HEK293T (cell line): ENCODE results near the gene GADD45GIP1.

ENCODE experiments used
- FOXA1 ChIP-seq: fragments of 450-650 bp; IDR thresholded peaks from 2 replicates; pipeline ENCODE4 v1.6.1; 2016; ENCODE audit warnings: mild to moderate bottlenecking
- FOXM1 ChIP-seq: fragments of 450-650 bp; IDR thresholded peaks from 2 replicates; pipeline ENCODE4 v1.6.1; 2017; ENCODE audit warnings: mild to moderate bottlenecking, borderline replicate concordance
- SP1 ChIP-seq: fragments of 450-650 bp; IDR thresholded peaks from 2 replicates; pipeline ENCODE4 v1.6.1; 2017

DNA sequence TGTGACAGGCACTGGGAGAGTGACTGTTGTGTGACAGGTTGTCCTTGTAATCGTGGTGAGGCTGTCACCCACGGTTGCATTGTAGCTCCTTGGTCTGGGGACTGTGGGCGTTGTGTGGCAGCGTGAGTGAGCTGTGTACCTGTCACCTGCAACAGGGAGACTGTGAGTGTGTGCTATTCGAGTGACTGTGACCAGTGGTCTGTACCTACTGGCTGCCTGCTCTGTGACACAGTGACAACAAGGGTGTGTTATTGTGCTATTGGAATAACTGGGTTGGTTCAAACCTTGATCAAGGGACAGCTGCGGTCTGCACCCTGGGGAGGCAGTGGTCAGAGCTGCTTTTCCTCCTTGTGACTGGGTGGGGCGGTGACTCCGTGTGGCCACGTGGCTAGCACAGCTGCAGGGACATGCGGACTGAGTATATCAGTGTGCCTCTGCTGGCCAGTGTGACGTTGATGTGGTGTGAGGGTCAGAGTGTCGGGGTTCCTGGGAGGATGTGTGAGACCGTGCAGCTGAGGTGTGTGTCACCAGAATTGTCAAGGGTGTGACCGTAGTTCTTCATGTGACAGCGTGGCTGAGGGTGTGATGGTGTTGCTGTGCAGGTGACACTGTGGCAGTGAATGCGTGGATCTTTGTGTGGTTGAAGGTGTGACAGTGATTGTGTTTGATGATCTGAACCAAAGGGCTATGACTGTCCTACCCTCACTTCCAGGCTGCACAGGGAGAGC lies 28.2 kb upstream of the GADD45GIP1 start:
- TF ChIP-seq FOXM1: no peak
- TF ChIP-seq SP1: no peak
- no peak for TF ChIP-seq FOXA1
